Measurements from ENCODE around the gene DHRS12.

DNA sequence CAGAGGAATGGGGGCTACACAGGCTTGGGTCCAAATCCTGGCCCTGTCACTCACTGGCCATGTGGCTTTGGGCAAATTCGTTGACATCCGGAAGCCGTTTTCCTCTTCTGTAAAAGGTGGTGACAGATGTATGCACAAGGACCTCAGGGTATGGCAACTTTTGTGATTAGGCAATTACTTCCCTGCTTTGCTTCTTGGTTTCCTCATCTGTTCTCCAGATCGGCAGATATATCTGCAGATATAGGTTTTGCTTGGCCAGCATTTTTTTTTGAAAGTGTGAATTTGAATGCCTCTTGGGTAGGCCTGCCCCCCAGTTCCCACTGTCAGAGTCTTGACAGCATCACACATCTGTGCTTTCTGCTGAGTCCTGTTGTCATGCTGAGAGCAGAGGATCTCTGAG, 23.3 kb upstream of the DHRS12 start:
- TF ChIP-seq, protein P1, sequence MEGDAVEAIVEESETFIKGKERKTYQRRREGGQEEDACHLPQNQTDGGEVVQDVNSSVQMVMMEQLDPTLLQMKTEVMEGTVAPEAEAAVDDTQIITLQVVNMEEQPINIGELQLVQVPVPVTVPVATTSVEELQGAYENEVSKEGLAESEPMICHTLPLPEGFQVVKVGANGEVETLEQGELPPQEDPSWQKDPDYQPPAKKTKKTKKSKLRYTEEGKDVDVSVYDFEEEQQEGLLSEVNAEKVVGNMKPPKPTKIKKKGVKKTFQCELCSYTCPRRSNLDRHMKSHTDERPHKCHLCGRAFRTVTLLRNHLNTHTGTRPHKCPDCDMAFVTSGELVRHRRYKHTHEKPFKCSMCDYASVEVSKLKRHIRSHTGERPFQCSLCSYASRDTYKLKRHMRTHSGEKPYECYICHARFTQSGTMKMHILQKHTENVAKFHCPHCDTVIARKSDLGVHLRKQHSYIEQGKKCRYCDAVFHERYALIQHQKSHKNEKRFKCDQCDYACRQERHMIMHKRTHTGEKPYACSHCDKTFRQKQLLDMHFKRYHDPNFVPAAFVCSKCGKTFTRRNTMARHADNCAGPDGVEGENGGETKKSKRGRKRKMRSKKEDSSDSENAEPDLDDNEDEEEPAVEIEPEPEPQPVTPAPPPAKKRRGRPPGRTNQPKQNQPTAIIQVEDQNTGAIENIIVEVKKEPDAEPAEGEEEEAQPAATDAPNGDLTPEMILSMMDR (IDR thresholded peaks at IDR 0.05): no peak
- TF ChIP-seq POLR2A (IDR thresholded peaks at IDR 0.05): no peak

Measured in suprapubic skin (tissue), 3 donors.